Measurements from ENCODE around the gene ZNF608.

Gene ZNF608

GRCh38 chr5:124696898-124697297 lies 49.5 kb downstream of the ZNF608 start:
- peak overlapping the region; percentile 89 for H3K27ac ChIP-seq (ENCODE audit: low read depth, low read length)
- peaks cover 44% of the 10 kb centered on the region for H3K4me1 ChIP-seq (ENCODE audit: insufficient read depth, low read length)
- no peaks in the 10 kb centered on the region for H3K9me3 ChIP-seq (ENCODE audit: low read length)
- H3K4me3 ChIP-seq (ENCODE audit: low read depth in 1 of 2, low read length in 2 of 2), result no peak overlapping the region
- no peak overlapping the region for H3K9ac ChIP-seq (ENCODE audit: low read length)
- peaks cover 4% of the 10 kb centered on the region for H3K36me3 ChIP-seq (ENCODE audit: insufficient read depth, low read length)
- H3K27me3 ChIP-seq (ENCODE audit: control insufficient read depth in 1 of 2, insufficient read depth in 2 of 2, low read length in 2 of 2), result no peaks in the 10 kb centered on the region
